GM19455 (cell line): ENCODE measurements around the gene OR2H2.

Experiments used
- ATAC-seq: cut with Tn5 transposase; IDR thresholded peaks from one replicate; pipeline ENCODE4 v1.9.1; 2021; ENCODE audit not compliant: unreplicated experiment

Gene OR2H2

DNA sequence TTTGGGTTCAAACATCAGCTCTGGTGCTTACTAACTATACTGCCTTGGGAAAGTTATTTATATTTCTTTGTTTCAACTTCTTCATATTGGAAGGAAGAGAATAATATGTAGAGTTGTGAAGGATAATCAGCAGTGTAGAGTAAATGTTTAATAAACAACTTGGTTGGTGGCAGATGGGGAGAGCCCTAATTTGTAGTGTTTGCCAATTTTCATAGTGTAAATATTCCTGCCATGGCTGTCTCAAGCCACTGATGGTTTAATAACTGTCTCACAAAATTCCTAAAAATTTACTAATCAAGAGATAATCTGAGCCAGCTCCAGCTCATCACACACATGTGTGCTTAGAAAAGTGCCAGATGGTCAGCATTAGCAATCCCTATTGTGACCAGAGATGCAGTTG is at the start of gene OR2H2:
OR2H2 (plus strand) TSS at position 301 of the 400 bp plus-strand sequence. CDS start 2,824 bp downstream, outside the sequence.
- no peak for ATAC-seq

GRCh38 chr6:29537714-29538403 is 47.1 kb upstream of the OR2H2 start:
- no peak for ATAC-seq

DNA sequence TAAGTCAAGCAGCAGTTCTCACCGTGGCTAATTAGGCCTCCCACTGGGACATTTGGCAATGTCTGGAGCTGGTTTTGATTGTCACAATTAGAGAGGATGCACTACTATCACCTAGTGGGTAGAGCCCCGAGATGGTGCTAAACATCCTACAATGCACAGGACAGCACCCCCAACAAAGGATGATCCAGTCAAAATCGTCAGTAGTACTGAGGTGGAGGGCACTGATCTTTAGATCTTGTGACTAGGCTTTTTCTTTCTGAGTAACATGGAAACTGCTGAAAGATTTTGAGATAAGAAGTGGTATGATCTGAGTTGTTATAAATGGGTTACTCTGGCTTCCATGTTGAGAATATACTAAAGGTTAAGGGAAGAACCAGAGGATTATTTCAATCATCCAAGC is 37.3 kb upstream of the OR2H2 start:
- ATAC-seq: no peak

DNA sequence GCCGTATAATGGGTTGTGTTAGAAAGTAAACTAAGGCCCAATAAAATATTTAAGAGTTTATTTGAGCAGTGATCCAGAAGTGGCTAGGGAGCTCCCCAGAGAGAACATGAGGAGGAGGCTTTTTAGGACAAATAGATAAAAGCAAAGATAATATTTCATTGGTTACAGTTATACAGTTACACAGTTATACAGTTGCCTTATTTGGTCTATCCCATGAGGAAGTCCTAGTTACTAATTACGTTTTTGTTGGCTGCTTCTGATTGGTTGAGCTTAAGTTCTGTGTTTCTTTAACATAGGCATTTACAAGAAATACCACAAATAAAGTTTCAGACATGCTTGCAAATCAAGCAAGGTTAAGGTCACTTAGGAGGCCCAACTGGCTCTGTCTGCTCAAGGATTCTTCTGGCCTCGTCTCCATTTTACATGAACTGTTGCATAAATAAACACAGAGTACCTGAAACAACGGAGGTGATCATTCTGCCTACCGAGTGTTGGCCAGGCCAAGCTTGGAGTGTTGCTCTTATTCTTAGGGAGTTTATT is 32.3 kb upstream of the OR2H2 start:
- peak; percentile 85 for ATAC-seq

- no peak for ATAC-seq
Measured at GRCh38 chr6:29553268-29554057, 31.5 kb upstream of the OR2H2 start.

- ATAC-seq: no peak
Measured at GRCh38 chr6:29554764-29555163, 30.2 kb upstream of the OR2H2 start.

- ATAC-seq: no peak
Measured at GRCh38 chr6:29557320-29557719, 27.6 kb upstream of the OR2H2 start.

GRCh38 chr6:29558439-29559079 is 26.4 kb upstream of the OR2H2 start:
- ATAC-seq: no peak

- ATAC-seq: no peak
Measured at GRCh38 chr6:29559524-29560287, 25.2 kb upstream of the OR2H2 start, which contains the start of gene UBD. UBD (minus strand) TSS chr6:29559732; CDS start chr6:29559701, 31 bp downstream.

- ATAC-seq: no peak
Measured at GRCh38 chr6:29561091-29561490, 23.8 kb upstream of the OR2H2 start.

DNA sequence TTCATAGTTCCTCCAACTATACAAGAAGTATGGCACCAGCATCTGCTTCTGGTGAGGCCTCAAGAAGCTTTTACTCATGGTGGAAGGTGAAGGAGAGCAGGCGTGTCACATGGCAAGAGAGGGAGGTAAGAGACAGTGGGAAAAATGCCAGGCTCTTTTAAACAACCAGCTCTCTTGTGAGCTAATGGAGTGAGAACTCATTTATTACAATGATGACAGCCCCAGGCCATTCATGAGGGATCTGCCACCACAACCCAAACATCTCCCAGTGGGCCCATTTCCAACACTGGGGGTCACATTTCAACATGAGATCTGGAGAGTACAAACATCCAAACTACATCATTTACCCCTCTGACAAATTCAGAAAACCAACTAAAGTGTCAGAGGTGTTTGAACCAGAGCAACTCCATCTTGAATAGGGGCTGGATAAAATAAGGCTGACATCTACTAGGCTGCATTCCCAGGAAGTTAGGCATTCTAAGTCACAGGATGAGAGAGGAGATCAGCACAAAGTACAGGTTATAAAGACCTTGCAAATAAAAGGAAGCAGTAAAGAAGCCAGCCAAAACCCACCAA is 23.2 kb upstream of the OR2H2 start:
- ATAC-seq: no peak

DNA sequence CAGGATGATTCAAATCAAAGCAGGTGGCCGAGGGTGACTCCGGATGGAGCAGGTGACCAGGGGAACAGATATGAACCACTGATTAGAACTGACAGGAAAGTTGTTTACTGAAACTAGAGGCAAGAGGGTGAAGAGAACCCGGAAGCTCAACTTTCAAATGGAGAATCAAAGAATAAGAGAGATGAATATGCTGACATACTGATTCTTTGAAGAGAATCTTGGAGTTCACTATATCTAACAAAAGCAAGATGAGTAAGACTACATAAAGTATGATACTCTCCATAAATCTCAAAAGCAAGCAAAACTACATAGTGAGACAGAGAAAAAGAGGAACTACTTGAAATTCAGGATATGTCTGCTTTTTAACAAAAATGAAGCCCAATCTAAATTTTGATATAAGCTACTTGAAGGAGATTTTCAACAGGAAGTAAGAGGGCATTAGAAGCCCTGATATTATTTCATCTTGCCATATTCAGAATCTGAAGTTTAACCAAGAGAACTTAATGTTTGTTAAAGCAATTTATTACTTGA is 21.4 kb upstream of the OR2H2 start:
- no peak for ATAC-seq

- ATAC-seq: no peak
Measured at GRCh38 chr6:29564875-29565274, 20.0 kb upstream of the OR2H2 start.

- no peak for ATAC-seq
Measured at GRCh38 chr6:29566856-29567255, 18.1 kb upstream of the OR2H2 start.

- no peak for ATAC-seq
Measured at GRCh38 chr6:29567541-29567940, 17.4 kb upstream of the OR2H2 start.

GRCh38 chr6:29567991-29568390 is 16.9 kb upstream of the OR2H2 start:
- no peak for ATAC-seq

GRCh38 chr6:29576056-29576455 is 8.9 kb upstream of the OR2H2 start:
- ATAC-seq: no peak

GRCh38 chr6:29577544-29577943 is 7.4 kb upstream of the OR2H2 start:
- no peak for ATAC-seq

- no peak for ATAC-seq
Measured at GRCh38 chr6:29589423-29590048, 4.6 kb downstream of the OR2H2 start.
